Activated CD8-positive, alpha-beta memory T cell treated with anti-CD3 and anti-CD28 coated beads, Interleukin-2, amount 50 U/mL, for 1 hour (primary cell): ENCODE results near the gene PRKAR1B.

ENCODE experiments used
- DNase-seq: peaks from one replicate; pipeline ENCODE4 v3.0.0-alpha.2; 2020; ENCODE audit errors: extremely low read depth

The PRKAR1B gene

GRCh38 chr7:691361-692045, 35.6 kb downstream of the PRKAR1B start:
- DNase-seq, result no peak

- DNase-seq, result no peak
Measured at GRCh38 chr7:690478-691360, 36.4 kb downstream of the PRKAR1B start.

- DNase-seq, result no peak
Measured at GRCh38 chr7:685540-685939, 41.5 kb downstream of the PRKAR1B start.

- DNase-seq, result no peak
Measured at GRCh38 chr7:684416-684815, 42.7 kb downstream of the PRKAR1B start.

GRCh38 chr7:683526-684205, 43.4 kb downstream of the PRKAR1B start:
- DNase-seq, result no peak

GRCh38 chr7:682810-683209, 44.3 kb downstream of the PRKAR1B start:
- no peak for DNase-seq

- no peak for DNase-seq
Measured at GRCh38 chr7:681551-682307, 45.4 kb downstream of the PRKAR1B start.

GRCh38 chr7:680411-681127, 46.5 kb downstream of the PRKAR1B start:
- no peak for DNase-seq

GRCh38 chr7:676972-677385, 50.1 kb downstream of the PRKAR1B start:
- DNase-seq, result no peak

GRCh38 chr7:676246-676971, 50.7 kb downstream of the PRKAR1B start:
- no peak for DNase-seq

- no peak for DNase-seq
Measured at GRCh38 chr7:674454-675410, 52.3 kb downstream of the PRKAR1B start.

- DNase-seq, result no peak
Measured at GRCh38 chr7:673681-674453, 53.2 kb downstream of the PRKAR1B start.

GRCh38 chr7:672891-673290, 54.2 kb downstream of the PRKAR1B start:
- no peak for DNase-seq

- DNase-seq, result no peak
Measured at GRCh38 chr7:671415-672042, 55.6 kb downstream of the PRKAR1B start.

GRCh38 chr7:670501-671390, 56.3 kb downstream of the PRKAR1B start:
- DNase-seq, result no peak

GRCh38 chr7:668958-669357, 58.1 kb downstream of the PRKAR1B start:
- DNase-seq, result no peak
